ENCODE data around the gene RASA3. TPM values are rescaled to one million over a fixed set of nuclear protein-coding genes. Genes with fewer than 3 reads are reported as not detected.

RASA3 gene
- total RNA-seq, 4 donors from 2014 or later, result 29.5 to 38.1 (median 34.6) TPM

- DNase-seq (ENCODE audit: extremely low spot score), result no peak
- H3K36me3 ChIP-seq, result peaks cover 0 to 46% (median 30%) of the 10 kb centered on the region in 4 donors
- H3K27ac ChIP-seq (replicated peaks in 1 of 4), result no peak overlapping the region
- intact Hi-C loops (cut with DNase I), result no loop called here
- H3K4me1 ChIP-seq, result peaks cover 16 to 70% (median 40%) of the 10 kb centered on the region in 4 donors
- H3K4me3 ChIP-seq, result no peak overlapping the region
- H3K9me3 ChIP-seq, result no peaks in the 10 kb centered on the region
- TF ChIP-seq POLR2AphosphoS5 (IDR thresholded peaks at IDR 0.05) (no peak), CTCF (IDR thresholded peaks at IDR 0.05) (no peak), POLR2A (IDR thresholded peaks at IDR 0.05; ENCODE audit: low read depth) (no peak), EP300 (IDR thresholded peaks at IDR 0.05) (no peak)
- no peaks in the 10 kb centered on the region for H3K27me3 ChIP-seq
- WGBS, result 82% methylated on average over 5 of the region's 5 CpGs
Observed at GRCh38 chr13:114054264-114054663, 78.2 kb downstream of the RASA3 start.

- intact Hi-C loops (cut with DNase I), result no loop called here
- 86% methylated on average over 9 of the region's 14 CpGs for WGBS
- peaks cover 16 to 70% (median 32%) of the 10 kb centered on the region in 4 donors for H3K4me1 ChIP-seq
Observed at GRCh38 chr13:114053026-114053425, 79.4 kb downstream of the RASA3 start.

GRCh38 chr13:114050536-114051450 is 81.6 kb downstream of the RASA3 start:
- intact Hi-C loops (cut with DNase I), result no loop called here
- no peak for DNase-seq (ENCODE audit: extremely low spot score)
- Histone ChIP-seq H3K27ac (replicated peaks in 1 of 4) (no peak overlapping the region), H3K9me3 (no peaks in the 10 kb centered on the region), H3K36me3 (peaks cover 0 to 44% (median 27%) of the 10 kb centered on the region in 4 donors), H3K27me3 (no peaks in the 10 kb centered on the region), H3K4me1 (peaks cover 0 to 67% (median 10%) of the 10 kb centered on the region in 4 donors), H3K4me3 (no peak overlapping the region)
- TF ChIP-seq CTCF (IDR thresholded peaks at IDR 0.05), result no peak
- TF ChIP-seq POLR2A (IDR thresholded peaks at IDR 0.05; ENCODE audit: low read depth), result no peak
- TF ChIP-seq POLR2AphosphoS5 (IDR thresholded peaks at IDR 0.05), result no peak
- TF ChIP-seq EP300 (IDR thresholded peaks at IDR 0.05), result no peak
- WGBS, result 91% methylated on average over 30 of the region's 41 CpGs

More at GRCh38 chr13:114053026-114053425, 79.4 kb downstream of the RASA3 start:
- DNase-seq (ENCODE audit: extremely low spot score), result no peak
- no peak for TF ChIP-seq EP300 (IDR thresholded peaks at IDR 0.05)
- TF ChIP-seq CTCF (IDR thresholded peaks at IDR 0.05), result no peak
- no peak for TF ChIP-seq POLR2A (IDR thresholded peaks at IDR 0.05; ENCODE audit: low read depth)
- no peak for TF ChIP-seq POLR2AphosphoS5 (IDR thresholded peaks at IDR 0.05)
- Histone ChIP-seq H3K27ac (replicated peaks in 1 of 4) (no peak overlapping the region), H3K36me3 (peaks cover 0 to 51% (median 33%) of the 10 kb centered on the region in 4 donors), H3K4me3 (no peak overlapping the region), H3K9me3 (no peaks in the 10 kb centered on the region), H3K27me3 (no peaks in the 10 kb centered on the region)

GRCh38 chr13:114049626-114050101 is 82.8 kb downstream of the RASA3 start:
- DNase-seq (ENCODE audit: extremely low spot score), result no peak
- Histone ChIP-seq H3K27ac (replicated peaks in 1 of 4) (no peak overlapping the region), H3K36me3 (peaks cover 0 to 35% (median 21%) of the 10 kb centered on the region in 4 donors), H3K4me1 (peaks cover 0 to 57% (median 9%) of the 10 kb centered on the region in 4 donors), H3K4me3 (no peak overlapping the region), H3K27me3 (no peaks in the 10 kb centered on the region), H3K9me3 (no peaks in the 10 kb centered on the region)
- TF ChIP-seq POLR2AphosphoS5 (IDR thresholded peaks at IDR 0.05), result no peak
- TF ChIP-seq POLR2A (IDR thresholded peaks at IDR 0.05; ENCODE audit: low read depth), result no peak
- no peak for TF ChIP-seq CTCF (IDR thresholded peaks at IDR 0.05)
- TF ChIP-seq EP300 (IDR thresholded peaks at IDR 0.05), result no peak
- 91% methylated on average over 18 of the region's 18 CpGs for WGBS
- intact Hi-C loops (cut with DNase I), result no loop called here

Data from esophagus muscularis mucosa (tissue), 4 donors.